ENCODE data around the gene ZBTB45.

Gene ZBTB45

GRCh38 chr19:58519355-58520256 lies at the start of gene ZBTB45:
Gene ZBTB45, minus strand, starts transcription at chr19:58519810. Its CDS starts 2,137 bp downstream, at chr19:58517673.
- peak within 1 kb of the TSS; percentile 98 for H3K27ac Mint-ChIP-seq
- H3K36me3 Mint-ChIP-seq = peaks cover 6% of the 10 kb centered on the region
- peak within 1 kb of the TSS; percentile 99 for H3K4me3 Mint-ChIP-seq
- H3K27me3 Mint-ChIP-seq = no peaks in the 10 kb centered on the region
- H3K4me1 Mint-ChIP-seq = peaks cover 44% of the 10 kb centered on the region
- no peaks in the 10 kb centered on the region for H3K9me3 Mint-ChIP-seq

- H3K4me1 Mint-ChIP-seq = peaks cover 25% of the 10 kb centered on the region
- no peaks in the 10 kb centered on the region for H3K9me3 Mint-ChIP-seq
- H3K36me3 Mint-ChIP-seq = peaks cover 8% of the 10 kb centered on the region
- H3K27me3 Mint-ChIP-seq = no peaks in the 10 kb centered on the region
- H3K4me3 Mint-ChIP-seq = no peak overlapping the region
- no peak overlapping the region for H3K27ac Mint-ChIP-seq
Measured at GRCh38 chr19:58568453-58569130, 49.0 kb upstream of the ZBTB45 start.

GRCh38 chr19:58566989-58567388 lies 47.4 kb upstream of the ZBTB45 start:
- Mint-ChIP-seq H3K27me3 (no peaks in the 10 kb centered on the region), H3K4me1 (peaks cover 22% of the 10 kb centered on the region), H3K9me3 (no peaks in the 10 kb centered on the region), H3K4me3 (no peak overlapping the region), H3K36me3 (peaks cover 7% of the 10 kb centered on the region), H3K27ac (no peak overlapping the region)

- no peaks in the 10 kb centered on the region for H3K27me3 Mint-ChIP-seq
- H3K9me3 Mint-ChIP-seq = no peaks in the 10 kb centered on the region
- H3K4me3 Mint-ChIP-seq = peak overlapping the region; percentile 90
- H3K36me3 Mint-ChIP-seq = peaks cover 3% of the 10 kb centered on the region
- peaks cover 36% of the 10 kb centered on the region for H3K4me1 Mint-ChIP-seq
- H3K27ac Mint-ChIP-seq = no peak overlapping the region
Measured at GRCh38 chr19:58563823-58564222, 44.2 kb upstream of the ZBTB45 start.

GRCh38 chr19:58563034-58563573 lies 43.5 kb upstream of the ZBTB45 start:
- peaks cover 37% of the 10 kb centered on the region for H3K4me1 Mint-ChIP-seq
- no peak overlapping the region for H3K27ac Mint-ChIP-seq
- H3K27me3 Mint-ChIP-seq = no peaks in the 10 kb centered on the region
- peak overlapping the region; percentile 90 for H3K4me3 Mint-ChIP-seq
- H3K36me3 Mint-ChIP-seq = peaks cover under 1% of the 10 kb centered on the region
- H3K9me3 Mint-ChIP-seq = no peaks in the 10 kb centered on the region

- Mint-ChIP-seq H3K9me3 (no peaks in the 10 kb centered on the region), H3K36me3 (no peaks in the 10 kb centered on the region), H3K27ac (peak overlapping the region; percentile 17), H3K4me1 (peaks cover 43% of the 10 kb centered on the region), H3K27me3 (no peaks in the 10 kb centered on the region), H3K4me3 (peak overlapping the region; percentile 90)
Measured at GRCh38 chr19:58562122-58563033, 42.8 kb upstream of the ZBTB45 start.

GRCh38 chr19:58561373-58562121 lies 41.9 kb upstream of the ZBTB45 start:
- Mint-ChIP-seq H3K27ac (peak overlapping the region; percentile 17), H3K27me3 (no peaks in the 10 kb centered on the region), H3K36me3 (peaks cover under 1% of the 10 kb centered on the region), H3K4me3 (peak overlapping the region; percentile 90), H3K4me1 (peaks cover 51% of the 10 kb centered on the region), H3K9me3 (no peaks in the 10 kb centered on the region)

GRCh38 chr19:58560921-58561320 lies 41.3 kb upstream of the ZBTB45 start:
- no peaks in the 10 kb centered on the region for H3K27me3 Mint-ChIP-seq
- no peaks in the 10 kb centered on the region for H3K9me3 Mint-ChIP-seq
- H3K27ac Mint-ChIP-seq = no peak overlapping the region
- H3K4me3 Mint-ChIP-seq = peak overlapping the region; percentile 99
- H3K4me1 Mint-ChIP-seq = peaks cover 57% of the 10 kb centered on the region
- H3K36me3 Mint-ChIP-seq = peaks cover 5% of the 10 kb centered on the region

GRCh38 chr19:58560007-58560887 lies 40.6 kb upstream of the ZBTB45 start:
- Mint-ChIP-seq H3K27me3 (no peaks in the 10 kb centered on the region), H3K4me3 (peak overlapping the region; percentile 99), H3K9me3 (no peaks in the 10 kb centered on the region), H3K27ac (peak overlapping the region; percentile 99), H3K36me3 (peaks cover 5% of the 10 kb centered on the region), H3K4me1 (peaks cover 60% of the 10 kb centered on the region)

GRCh38 chr19:58559275-58560006 lies 39.8 kb upstream of the ZBTB45 start:
- Mint-ChIP-seq H3K4me1 (peaks cover 62% of the 10 kb centered on the region), H3K4me3 (peak overlapping the region; percentile 99), H3K27ac (peak overlapping the region; percentile 99), H3K9me3 (no peaks in the 10 kb centered on the region), H3K27me3 (no peaks in the 10 kb centered on the region), H3K36me3 (peaks cover 5% of the 10 kb centered on the region)

- Mint-ChIP-seq H3K27me3 (no peaks in the 10 kb centered on the region), H3K9me3 (no peaks in the 10 kb centered on the region), H3K36me3 (peaks cover 8% of the 10 kb centered on the region), H3K4me1 (peaks cover 60% of the 10 kb centered on the region), H3K4me3 (peak overlapping the region; percentile 99), H3K27ac (peak overlapping the region; percentile 99)
Measured at GRCh38 chr19:58558623-58559274, 39.1 kb upstream of the ZBTB45 start.

GRCh38 chr19:58558066-58558622 lies 38.5 kb upstream of the ZBTB45 start, which contains the start of gene UBE2M:
Gene UBE2M, minus strand, starts transcription at chr19:58558611. Its CDS starts 230 bp downstream, at chr19:58558381.
- Mint-ChIP-seq H3K4me3 (peak within 1 kb of the TSS; percentile 99), H3K4me1 (peaks cover 58% of the 10 kb centered on the region), H3K27me3 (no peaks in the 10 kb centered on the region), H3K36me3 (peaks cover 10% of the 10 kb centered on the region), H3K9me3 (no peaks in the 10 kb centered on the region), H3K27ac (peak within 1 kb of the TSS; percentile 99)

Data from activated naive CD4-positive, alpha-beta T cell treated with anti-CD3 and anti-CD28 coated beads, Interleukin-2, amount 50 U/mL, for 24 hours (primary cell).